Activated CD8-positive, alpha-beta memory T cell treated with anti-CD3 and anti-CD28 coated beads for 36 hours (primary cell): ENCODE results near the gene TNFRSF14. TPM values are rescaled to one million over a fixed set of nuclear protein-coding genes. Genes with fewer than 3 reads are reported as not detected.

Source experiments
- CTCF ChIA-PET: fragments of 350-600 bp; sonication (Branson Sonifier 250); formaldehyde crosslinking; loops from one replicate; lab custom pipeline; 2021; ENCODE audit warnings: antibody characterized with exemption; lab: Charles Lee
- POLR2A ChIA-PET: fragments of 350-600 bp; sonication (Branson Sonifier 250); formaldehyde crosslinking; loops from one replicate; lab custom pipeline; 2021; ENCODE audit warnings: antibody characterized with exemption; lab: Charles Lee
- total RNA-seq, 2 experiments: library from RNA; stranded (reverse); gene quantifications; one replicate each; pipeline ENCODE4 v1.2.3, GENCODE V29; 2021

The TNFRSF14 gene
- 100 to 1,000 TPM; 141 to 153 TPM for total RNA-seq

DNA sequence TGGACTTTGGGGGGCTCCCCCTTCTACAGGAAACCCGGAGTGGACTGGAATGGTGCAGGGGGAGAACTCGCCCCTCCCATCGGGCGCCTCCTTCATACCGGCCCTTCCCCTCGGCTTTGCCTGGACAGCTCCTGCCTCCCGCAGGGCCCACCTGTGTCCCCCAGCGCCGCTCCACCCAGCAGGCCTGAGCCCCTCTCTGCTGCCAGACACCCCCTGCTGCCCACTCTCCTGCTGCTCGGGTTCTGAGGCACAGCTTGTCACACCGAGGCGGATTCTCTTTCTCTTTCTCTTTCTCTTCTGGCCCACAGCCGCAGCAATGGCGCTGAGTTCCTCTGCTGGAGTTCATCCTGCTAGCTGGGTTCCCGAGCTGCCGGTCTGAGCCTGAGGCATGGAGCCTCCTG lies at the start of gene TNFRSF14:
TNFRSF14 (plus strand) TSS at position 95 of the 401 bp plus-strand sequence; CDS start at position 389, 294 bp downstream.
- ChIA-PET POLR2A (interaction anchor here (0.6 to 4.9 kb wide), 8 partner anchors 10 to 149 kb away, joined by 3 to 60 read pairs (median 8); partner anchors contain the start of genes PANK4 and PRXL2B), CTCF (interaction anchor here (0.9 to 3.1 kb wide), 9 partner anchors 9 to 235 kb away, joined by 3 to 20 read pairs (median 5); no protein-coding TSS in a partner anchor)

DNA sequence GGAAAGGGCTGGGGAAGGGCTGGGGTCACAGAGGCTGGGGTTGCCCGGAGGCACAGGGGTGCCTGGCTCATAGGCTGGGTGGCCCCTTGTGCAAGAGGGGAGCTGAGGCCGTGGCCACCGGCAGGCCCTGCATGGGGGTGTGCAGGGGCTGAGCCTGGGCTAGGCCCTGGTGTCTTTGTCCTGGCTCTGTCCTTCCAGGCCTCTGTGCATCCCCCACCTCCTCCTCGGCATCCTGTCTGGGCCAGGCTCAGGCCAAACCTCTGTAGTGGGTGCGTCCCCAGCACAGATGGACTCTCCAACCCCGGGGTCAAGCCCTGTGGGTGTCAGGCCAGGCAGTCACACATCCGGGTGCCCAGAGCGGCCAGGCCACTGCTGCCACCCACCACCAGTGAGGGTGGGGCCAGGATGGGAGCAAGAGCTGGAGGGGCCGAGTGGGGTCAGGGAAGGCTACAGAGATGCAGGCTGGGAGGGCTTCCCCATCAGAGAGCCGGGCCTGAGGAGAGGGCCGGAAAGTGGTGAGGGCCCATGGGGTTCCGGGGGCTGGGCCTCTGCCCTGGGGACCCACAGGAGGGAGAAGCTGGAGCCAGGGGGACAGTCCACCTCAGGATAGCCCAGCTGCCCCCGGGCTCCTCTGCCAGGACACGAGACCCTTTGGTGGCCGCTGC lies 49.1 kb upstream of the TNFRSF14 start:
- POLR2A ChIA-PET: no interaction called here

DNA sequence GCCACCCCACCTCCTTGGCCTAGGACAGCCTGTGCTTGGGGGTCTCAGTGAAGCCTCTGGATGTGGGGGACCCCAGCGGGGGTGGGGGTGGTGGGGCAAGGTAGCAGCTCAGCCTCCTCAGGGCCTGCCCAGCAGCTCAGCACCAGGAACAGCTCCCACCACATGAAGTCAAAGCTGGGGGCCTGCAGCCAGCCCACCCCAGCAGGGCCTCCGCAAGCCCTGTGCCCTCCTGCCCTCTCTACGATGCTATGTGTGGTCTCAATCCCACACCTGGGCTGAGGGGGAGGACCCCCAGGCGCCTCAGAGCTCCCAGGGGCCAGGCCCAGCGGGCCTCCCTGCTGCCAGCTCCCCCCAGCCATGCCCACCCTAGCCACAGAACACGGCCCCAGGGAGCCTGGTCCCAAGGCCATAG lies 48.4 kb upstream of the TNFRSF14 start:
- ChIA-PET CTCF (interaction anchor here (1.2 kb wide), 1 partner anchor 14 kb away, joined by 3 read pairs; no protein-coding TSS in a partner anchor), POLR2A (no interaction called here)

More for the DNA sequence above, 49.1 kb upstream of the TNFRSF14 start:
- CTCF ChIA-PET: interaction anchor here (0.8 to 1.2 kb wide), 2 partner anchors 10 to 13 kb away, joined by 3 read pairs; no protein-coding TSS in a partner anchor

DNA sequence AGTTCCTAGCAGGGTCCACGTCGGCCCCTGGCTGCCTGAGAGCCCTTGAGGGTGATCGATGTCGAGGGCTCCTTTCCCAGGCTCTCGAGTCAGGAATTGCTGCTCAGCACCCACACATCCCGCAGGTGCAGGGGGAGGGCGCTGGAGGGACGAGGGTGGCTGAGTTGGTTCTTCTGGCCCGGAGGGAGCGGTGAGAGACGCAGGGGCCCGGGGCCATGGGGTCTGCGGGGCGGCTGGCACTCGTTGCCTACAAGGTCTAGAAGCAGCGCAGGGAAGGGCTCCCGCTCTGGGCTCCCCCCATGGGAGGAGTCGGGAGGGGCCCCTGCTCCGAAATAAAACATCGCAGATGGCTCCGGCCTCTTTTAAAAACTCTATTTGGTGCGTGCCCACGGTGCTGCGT lies 48.0 kb upstream of the TNFRSF14 start:
- ChIA-PET CTCF (no interaction called here), POLR2A (no interaction called here)

DNA sequence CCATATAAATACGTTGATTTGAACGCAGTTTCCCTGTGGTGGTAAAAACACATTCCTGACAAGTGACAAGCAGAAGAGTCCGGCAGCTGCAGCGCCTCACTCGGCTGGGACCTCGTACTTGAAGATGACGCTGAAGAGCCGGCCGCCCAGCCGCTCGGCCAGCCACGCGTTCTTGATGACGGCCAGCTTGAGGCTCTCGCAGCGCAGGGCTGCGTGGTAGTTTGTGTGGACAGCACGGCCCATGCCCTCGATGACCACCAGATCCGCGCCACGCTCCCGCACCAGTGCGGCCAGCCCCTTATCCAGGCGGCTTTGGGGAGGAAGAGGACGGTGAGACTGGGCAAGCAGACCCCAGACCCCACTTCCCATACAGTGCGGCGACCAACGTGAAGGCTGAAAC lies 47.4 kb upstream of the TNFRSF14 start:
- ChIA-PET POLR2A (no interaction called here), CTCF (no interaction called here)

DNA sequence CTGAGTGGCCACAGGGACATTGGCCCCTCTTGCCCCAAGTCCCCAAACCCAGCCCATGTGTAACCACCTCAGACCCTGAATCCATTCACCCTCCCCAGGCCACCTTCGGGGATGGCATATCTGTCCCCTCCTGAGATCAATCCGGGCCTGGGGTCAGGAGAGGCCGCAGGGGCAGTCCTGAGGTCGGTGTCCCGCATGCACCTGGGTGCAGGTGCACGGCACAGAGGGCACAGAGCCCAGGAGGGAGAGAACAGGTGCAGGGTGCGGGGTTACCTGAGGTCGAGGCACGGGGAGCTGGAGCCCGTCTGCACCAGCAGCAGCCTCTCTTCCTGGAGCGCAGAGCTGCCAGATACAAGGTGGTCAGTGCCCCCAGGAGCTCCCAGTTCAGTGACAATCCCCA lies 46.6 kb upstream of the TNFRSF14 start:
- ChIA-PET CTCF (no interaction called here), POLR2A (no interaction called here)

DNA sequence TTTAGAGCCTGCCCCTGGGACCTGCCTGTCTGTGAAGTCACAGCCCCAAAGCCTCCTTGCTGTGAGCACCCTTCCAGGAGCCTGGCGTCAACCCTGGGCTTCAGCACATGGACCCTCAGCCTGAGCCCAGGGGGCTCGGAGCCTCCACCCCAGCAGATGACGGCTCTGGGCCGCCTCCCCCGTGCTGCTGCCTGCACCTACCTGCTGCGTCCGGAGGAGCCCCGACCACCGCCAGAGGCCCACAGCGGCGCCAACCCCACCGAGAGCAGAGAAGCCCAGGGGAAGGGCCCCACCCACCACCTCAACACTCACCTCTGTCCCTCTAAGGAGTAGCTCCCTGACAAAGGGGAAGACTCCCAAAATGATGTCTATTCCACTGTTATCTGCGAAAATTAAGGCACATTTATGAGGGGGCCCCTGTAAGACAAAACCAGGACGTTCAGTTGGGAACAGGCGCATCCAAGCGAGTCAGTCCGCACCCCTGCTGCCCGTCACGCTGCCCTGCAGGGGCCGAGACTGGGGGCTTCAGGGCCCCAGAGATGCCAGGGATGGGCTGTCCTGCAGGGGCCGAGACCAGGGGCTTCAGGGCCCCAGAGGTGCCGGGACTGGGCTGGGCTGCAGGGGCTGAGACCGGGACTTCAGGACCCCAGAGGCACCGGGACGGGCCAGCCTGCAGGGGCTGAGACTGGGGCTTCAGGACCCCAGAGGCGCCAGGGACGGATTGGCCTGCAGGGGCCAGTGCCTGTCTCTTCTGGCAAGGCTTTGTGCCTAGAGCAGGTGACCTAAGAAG lies 45.6 kb upstream of the TNFRSF14 start:
- CTCF ChIA-PET: no interaction called here
- POLR2A ChIA-PET: no interaction called here

DNA sequence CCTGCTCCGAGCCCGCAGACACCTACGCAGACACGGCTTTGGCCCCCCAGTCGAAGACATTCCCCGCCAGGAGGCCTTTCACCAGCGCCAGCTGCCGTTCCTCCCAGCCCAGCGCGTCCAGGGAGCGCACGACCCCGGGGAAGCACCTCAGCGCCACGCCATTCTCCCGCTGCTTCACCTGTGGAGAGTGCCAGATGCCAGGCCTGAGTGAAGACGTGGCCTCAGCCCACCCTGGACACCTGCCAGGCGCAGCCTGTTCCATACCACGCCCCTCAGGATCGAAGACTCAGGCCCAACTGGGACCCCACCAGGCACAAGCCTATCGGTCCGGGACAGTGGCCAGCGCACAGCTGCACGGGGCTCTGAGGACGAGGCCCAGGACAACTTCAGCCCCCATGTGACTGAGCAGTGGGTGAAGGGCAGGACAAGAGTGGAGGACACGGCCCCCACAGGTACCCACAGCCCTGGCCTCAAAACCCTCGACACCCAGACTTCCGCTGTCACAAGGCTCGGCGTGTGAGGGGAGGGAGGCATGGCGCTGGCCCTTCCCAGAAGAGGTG lies 43.2 kb upstream of the TNFRSF14 start:
- ChIA-PET CTCF (no interaction called here), POLR2A (no interaction called here)

DNA sequence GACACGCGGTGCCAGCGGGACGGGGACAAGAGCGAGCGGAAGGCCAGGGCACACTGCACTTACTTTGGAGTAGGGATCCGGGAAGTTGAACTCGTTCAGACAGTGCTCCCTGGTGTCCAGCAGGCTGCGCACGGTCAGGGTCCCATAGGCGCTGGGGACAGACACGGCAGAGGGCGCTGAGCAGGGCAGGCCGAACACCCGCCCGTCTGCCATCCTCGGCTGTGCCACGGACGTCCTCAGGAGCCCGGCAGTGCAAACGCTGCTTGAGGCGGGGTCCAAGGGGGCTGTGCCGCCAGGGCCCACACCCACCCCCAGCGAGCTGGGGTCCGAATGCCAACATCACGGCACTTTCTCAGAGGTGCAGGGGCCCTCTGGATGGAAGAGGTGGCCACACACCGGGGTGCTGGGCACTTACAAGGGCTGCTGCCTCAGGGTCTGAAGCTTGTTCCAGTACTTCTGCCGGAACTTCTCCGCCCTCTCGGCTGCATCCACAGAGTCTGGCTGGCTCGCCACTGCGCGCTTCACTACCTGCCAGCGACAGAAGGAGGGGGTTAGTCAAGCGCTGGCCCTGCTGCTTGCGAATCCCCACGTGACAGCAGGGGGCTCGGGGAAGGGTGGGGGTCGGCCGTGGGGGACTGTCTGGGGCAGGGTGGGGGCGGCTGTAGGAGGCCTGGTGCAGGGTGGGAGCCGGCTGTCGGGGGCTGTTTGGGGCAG lies 42.1 kb upstream of the TNFRSF14 start:
- ChIA-PET POLR2A (interaction anchor here (0.7 kb wide), 1 partner anchor 156 kb away, joined by 4 read pairs; no protein-coding TSS in a partner anchor), CTCF (interaction anchor here (0.6 kb wide), 1 partner anchor 294 kb away, joined by 3 read pairs; no protein-coding TSS in a partner anchor)

DNA sequence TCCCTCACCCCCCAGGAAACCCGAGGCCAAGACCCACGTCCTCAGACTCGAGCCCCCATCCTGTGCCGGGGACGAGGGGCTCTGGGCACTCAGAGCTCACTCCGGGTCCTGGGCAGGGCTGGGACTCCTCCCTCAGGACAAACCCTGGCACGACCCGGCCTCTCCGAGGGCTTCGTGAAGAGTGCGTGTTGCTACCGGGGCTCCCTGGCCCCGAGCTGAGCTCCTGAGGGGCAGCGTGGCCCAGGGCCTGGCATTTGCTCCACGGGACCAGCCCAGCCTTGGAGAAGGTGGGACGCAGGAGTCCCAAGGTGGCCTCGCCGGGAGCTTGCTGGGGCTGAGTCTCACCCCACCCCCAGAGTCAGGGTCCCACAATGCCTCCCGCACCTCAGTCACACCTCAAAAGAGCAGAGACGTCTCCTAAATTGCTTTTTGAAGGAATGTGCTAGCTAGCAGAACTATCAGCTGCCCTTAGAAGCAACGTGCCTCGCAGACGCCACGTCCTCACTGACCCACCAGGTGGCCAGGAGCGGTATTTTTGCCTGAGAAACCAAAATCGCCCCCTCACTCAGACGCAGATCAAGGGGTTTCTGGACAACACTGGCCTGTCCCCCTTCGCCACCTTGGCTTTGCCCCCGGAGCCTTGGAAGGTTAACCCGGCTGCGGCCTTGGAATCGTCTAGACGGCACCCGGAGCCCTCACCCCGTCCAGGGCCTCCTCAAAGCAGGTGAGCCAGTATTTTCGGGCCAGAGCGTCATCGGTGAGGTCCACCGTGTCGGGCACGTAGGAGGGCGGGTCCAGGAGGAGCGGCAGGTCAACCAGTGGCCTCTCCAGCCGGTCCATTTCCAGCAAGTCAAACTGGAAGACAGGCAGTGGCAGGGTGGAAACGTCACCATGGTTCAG lies 41.1 kb upstream of the TNFRSF14 start:
- POLR2A ChIA-PET: interaction anchor here (0.5 kb wide), 1 partner anchor 355 kb away, joined by 3 read pairs; no protein-coding TSS in a partner anchor
- CTCF ChIA-PET: interaction anchor here (0.6 kb wide), 1 partner anchor 295 kb away, joined by 3 read pairs; no protein-coding TSS in a partner anchor

DNA sequence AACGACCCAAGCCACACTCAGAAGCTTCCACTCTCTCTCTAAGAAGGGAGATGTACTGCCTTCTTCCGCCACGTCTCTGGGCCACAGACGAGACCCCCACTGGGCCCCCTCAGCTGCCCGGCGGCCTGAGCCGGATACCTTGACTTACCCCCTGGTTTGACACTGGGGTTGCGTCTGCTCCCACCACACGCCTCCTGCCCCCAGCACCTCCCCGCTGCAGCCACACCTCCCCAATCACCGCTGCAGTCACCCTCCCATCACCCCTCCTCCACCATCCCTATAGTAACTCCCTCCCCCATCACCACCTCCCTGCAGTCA lies 40.4 kb upstream of the TNFRSF14 start:
- CTCF ChIA-PET: no interaction called here
- POLR2A ChIA-PET: no interaction called here

DNA sequence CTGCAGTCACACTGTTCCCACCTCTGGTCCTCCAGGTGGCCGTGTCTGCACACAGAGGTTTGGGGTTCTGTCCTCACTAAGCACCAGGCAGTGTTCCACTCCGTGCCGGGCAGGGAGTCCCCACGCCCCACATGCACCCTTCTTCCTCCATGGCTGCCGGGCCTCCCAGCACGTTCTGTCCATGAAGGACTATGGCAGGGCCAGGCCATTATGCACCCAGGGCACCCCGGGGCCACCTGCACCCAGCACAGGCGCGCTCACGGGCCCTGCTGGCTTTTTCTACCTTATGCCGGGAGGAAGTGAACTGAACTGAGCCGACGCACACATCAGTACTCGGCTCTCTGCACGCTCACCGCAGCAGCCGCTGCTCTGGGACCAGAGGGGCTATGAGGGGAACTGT lies 40.0 kb upstream of the TNFRSF14 start:
- POLR2A ChIA-PET: no interaction called here
- CTCF ChIA-PET: no interaction called here

DNA sequence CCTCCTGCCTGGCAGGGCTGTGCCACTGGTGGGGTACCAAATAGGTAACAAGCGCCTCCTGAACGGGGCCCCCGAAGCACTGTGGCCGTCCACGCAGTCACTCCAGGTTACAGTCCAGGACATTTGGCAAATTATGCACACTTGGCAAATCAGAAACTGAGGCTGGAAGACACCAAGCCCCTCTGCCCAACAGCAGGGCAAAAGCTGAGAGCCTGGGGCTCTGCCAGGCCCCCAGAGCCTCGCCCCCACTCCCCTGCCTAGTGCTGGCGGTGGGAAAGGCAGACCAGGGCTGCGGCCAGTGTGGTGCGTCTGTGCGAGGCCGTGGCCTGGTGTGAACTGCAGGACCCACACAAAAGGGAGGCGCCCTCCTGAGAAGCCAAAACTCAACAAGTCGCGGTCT lies 39.2 kb upstream of the TNFRSF14 start:
- POLR2A ChIA-PET: no interaction called here
- CTCF ChIA-PET: no interaction called here

DNA sequence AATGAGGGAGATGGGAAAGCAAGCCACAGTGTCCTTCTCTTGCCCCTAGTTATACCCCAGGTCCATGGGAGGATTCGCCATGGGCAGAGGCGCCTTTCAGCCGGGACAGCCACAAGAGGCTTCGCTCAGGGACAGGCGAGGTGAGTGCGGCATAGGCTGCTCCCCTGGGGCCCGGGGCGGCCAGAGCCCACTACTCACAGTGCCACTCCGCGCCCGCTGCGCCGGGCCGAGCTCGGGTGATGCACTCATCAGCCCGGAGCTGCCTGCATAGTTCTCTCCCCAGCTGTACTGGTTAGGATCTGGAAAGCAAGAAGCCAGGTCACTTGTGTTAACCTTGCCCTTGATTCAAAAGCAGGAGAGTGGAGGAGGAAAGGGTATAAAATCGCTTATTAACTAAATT lies 38.2 kb upstream of the TNFRSF14 start:
- ChIA-PET POLR2A (no interaction called here), CTCF (interaction anchor here (2.0 kb wide), 1 partner anchor 30 kb away, joined by 6 read pairs; no protein-coding TSS in a partner anchor)

DNA sequence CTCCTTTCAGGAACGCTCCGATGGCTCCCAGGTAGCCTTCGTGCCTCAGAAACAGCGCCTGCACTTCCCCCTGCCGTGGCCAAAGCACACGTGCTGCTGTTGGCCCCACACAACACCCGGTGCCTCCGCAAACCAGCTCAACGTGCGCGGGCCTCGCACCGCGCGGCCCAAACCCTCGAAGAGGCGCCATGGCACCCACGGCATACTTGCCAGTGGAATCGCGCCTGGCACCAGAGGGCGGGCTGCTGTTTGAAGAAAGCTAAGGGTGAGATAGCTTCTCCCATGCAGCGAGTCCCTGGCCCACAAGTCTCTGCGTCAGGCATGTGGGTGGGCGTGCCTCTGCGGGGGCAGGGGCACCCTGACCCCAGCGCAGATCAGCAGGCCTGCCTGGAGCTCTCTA lies 37.6 kb upstream of the TNFRSF14 start:
- POLR2A ChIA-PET: no interaction called here
- CTCF ChIA-PET: interaction anchor here (2.0 kb wide), 1 partner anchor 29 kb away, joined by 6 read pairs; no protein-coding TSS in a partner anchor

DNA sequence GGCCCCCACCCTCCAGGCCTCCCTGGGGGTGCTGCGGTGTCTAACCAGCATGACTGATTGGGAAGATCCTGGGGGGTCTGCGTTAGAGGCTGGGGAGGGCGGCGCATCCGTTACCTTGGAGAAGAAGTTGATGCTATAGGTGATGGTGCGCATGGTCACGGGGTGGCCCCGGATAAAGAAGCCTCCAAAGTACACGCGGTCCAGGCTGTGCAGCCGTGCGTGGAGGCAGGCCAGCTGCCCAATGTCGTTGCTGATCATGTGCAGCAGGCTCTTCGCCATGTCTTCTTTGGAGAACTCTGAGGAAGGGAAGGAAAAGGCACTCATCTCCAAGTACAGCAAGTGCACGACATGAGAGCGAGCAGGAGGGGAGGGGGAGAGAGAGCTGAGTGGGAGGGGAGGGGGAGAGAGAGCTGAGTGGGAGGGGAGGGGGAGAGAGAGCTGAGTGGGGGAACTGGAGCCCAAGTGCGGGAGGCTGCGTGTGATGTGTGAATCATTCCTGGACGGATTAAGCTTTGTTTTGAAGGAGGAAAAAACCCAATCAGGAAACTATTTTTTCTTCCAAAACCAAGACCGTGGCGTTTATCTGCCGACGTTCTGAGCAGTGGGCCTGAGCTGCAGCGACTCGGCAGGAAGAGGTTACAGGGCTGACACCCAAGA lies 37.0 kb upstream of the TNFRSF14 start:
- POLR2A ChIA-PET: no interaction called here
- CTCF ChIA-PET: interaction anchor here (2.0 kb wide), 1 partner anchor 29 kb away, joined by 6 read pairs; no protein-coding TSS in a partner anchor

DNA sequence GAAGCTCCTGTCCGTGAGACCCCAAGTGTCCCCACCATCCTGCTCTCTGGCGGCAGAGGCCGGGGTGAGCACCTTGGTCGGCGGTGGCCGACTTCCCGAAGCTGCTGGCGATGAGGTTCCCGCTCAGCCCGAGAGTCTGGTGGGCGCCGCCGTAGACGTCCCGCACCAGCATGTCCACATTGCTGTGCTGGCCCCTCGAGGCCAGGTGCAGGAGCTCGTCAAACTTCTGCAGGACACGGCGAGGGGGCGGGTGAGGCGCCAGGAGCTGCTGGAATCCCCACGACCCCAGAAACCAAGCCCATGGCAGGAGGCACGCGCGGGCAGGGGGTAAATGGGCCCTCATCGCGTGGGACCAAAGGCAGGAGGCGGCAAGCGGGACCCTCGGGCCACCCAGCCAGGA lies 36.4 kb upstream of the TNFRSF14 start:
- CTCF ChIA-PET: interaction anchor here (2.0 kb wide), 1 partner anchor 28 kb away, joined by 6 read pairs; no protein-coding TSS in a partner anchor
- POLR2A ChIA-PET: no interaction called here
